ENCODE data around the gene CARD14.

The CARD14 gene

GRCh38 chr17:80180192-80180591 lies 10.4 kb downstream of the CARD14 start:
- no peak for TF ChIP-seq CTCF (conservative IDR thresholded peaks at IDR 0.05)
- H3K27ac ChIP-seq: no peak overlapping the region

- H3K27ac ChIP-seq: no peak overlapping the region
- no peak for TF ChIP-seq CTCF (conservative IDR thresholded peaks at IDR 0.05)
Observed at GRCh38 chr17:80181431-80181830, 11.6 kb downstream of the CARD14 start.

DNA sequence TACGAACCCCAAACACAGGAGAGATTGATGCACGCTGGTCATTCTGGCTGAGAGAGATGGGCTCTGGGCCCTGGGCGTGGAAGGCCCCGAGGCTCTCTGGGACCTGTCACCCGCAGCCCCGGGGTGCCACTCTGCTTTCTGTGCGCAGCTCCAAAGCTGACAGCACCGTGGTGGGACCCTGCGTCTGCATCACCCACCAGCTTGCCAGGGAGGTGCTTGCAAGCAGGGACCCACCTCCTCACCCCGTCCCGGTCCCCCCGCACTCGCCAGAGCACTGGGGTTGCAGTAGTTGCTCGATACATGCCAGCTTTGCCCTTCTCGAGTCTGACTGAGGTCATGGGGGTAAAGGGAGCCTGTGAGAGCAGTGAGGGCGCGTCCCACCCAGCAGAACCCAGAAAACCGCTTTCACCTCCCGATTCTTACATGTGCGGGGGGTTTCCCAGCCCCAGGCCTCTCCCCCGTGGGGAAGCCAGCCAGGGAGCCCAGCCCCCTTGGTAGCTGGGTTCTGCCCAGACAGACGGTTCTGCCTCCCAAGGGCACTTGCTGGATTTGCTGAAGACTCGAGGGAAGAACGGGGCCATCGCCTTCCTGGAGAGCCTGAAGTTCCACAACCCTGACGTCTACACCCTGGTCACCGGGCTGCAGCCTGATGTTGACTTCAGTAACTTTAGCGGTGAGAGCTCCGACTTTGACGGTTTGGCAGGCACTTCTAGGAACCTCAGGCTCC lies 12.5 kb downstream of the CARD14 start:
- TF ChIP-seq CTCF (conservative IDR thresholded peaks at IDR 0.05): no peak
- H3K27ac ChIP-seq: no peak overlapping the region

- H3K27ac ChIP-seq: no peak overlapping the region
- no peak for TF ChIP-seq CTCF (conservative IDR thresholded peaks at IDR 0.05)
Observed at GRCh38 chr17:80182845-80183223, 13.0 kb downstream of the CARD14 start.

DNA sequence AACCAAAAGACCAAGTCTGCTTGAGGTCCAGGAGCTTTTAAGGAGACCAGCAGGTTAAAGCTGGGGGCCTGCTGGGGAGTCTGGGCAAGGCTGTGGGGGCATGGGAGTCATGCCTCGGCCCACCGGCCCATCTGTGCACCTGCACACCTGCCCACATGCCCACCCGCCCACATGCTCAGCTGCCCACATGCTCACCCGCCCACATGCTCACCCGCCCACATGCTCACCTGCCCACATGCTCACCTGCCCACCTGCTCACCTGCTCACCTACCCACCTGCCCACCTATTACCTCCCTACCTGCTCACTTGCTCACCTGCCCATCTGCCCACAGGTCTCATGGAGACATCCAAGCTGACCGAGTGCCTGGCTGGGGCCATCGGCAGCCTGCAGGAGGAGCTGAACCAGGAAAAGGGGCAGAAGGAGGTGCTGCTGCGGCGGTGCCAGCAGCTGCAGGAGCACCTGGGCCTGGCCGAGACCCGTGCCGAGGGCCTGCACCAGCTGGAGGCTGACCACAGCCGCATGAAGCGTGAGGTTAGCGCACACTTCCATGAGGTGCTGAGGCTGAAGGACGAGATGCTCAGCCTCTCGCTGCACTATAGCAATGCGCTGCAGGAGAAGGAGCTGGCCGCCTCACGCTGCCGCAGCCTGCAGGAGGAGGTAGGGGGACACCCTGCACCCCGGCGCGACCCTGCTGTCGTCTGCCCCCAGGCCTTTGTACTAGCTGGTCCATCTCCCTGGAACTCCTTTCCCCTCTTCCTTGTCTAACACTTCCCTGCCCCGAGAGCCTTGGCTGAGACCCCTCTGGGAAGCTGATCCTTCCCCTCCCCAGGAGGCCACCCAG lies 14.0 kb downstream of the CARD14 start:
- H3K27ac ChIP-seq: no peak overlapping the region
- TF ChIP-seq CTCF (conservative IDR thresholded peaks at IDR 0.05): no peak

GRCh38 chr17:80184423-80184714 lies 14.5 kb downstream of the CARD14 start:
- TF ChIP-seq CTCF (conservative IDR thresholded peaks at IDR 0.05): no peak
- no peak overlapping the region for H3K27ac ChIP-seq

DNA sequence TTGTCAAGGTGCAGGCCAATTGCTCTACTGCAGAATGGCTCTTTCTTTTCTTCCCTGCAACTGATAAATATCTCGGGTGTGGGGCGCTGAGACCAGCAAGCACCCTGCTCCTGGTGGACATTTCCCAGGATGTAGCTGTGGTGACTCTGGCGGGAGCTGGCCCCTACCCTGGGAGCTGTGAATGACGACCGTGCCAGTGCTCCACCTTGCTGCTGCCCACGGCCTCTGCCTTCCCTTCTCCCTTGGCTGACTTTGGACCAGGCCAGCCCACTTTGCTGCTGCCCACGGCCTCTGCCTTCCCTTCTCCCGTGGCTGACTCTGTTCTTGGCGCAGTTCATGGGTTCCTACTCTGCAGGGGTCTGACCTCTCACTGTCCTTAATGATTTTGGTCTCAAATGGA lies 16.1 kb downstream of the CARD14 start:
- TF ChIP-seq CTCF (conservative IDR thresholded peaks at IDR 0.05): no peak

More for the DNA sequence above, 16.1 kb downstream of the CARD14 start:
- H3K27ac ChIP-seq: no peak overlapping the region
